ENCODE data around the gene ADCY7. TPM values are rescaled to one million over a fixed set of nuclear protein-coding genes. Genes with fewer than 3 reads are reported as not detected.

ADCY7 gene
- total RNA-seq, 1 experiment from 2014 or later, result 4.0 TPM

DNA sequence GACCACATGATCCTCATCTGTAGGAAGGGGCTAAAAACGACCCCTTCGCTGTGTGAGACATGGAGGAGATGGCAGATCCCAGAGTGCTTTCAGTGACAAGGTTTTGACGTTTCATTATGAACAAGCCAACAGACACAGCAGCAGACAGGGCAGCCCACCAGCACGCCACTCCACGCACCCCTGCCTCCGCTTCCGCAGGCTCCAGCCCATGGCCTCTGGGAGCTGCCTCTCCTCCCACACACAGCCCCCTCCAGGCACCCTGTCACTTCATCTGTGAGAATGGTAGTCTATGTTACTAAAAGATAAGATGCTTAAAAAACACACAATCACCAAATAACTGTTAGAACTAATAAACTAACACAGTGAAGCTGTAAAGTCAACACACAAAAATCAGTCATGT lies 12.3 kb upstream of the ADCY7 start:
- WGBS (ENCODE audit: extremely low coverage, insufficient read length, low lambda C conversion rate), result no CpG with 5 or more reads among the region's 7 CpGs
- Histone ChIP-seq H2AFZ (ENCODE audit: low read length) (no peak overlapping the region), H3K23ac (ENCODE audit: insufficient read length, low read depth, low read length) (no peak overlapping the region), H3K79me1 (ENCODE audit: insufficient read depth, low read depth, low read length, poor library complexity, severe bottlenecking) (no peaks in the 10 kb centered on the region), H4K91ac (ENCODE audit: insufficient read length, low read depth, low read length) (no peak overlapping the region), H2BK120ac (ENCODE audit: low read depth, low read length, poor library complexity, severe bottlenecking) (no peak overlapping the region), H2BK20ac (ENCODE audit: low read depth, low read length, poor library complexity, severe bottlenecking) (no peak overlapping the region), H3K23me2 (ENCODE audit: insufficient read length, low read depth, low read length, poor library complexity, severe bottlenecking) (no peaks in the 10 kb centered on the region), H3K18ac (ENCODE audit: insufficient read length, low read depth, low read length) (no peak overlapping the region), H3K79me2 (ENCODE audit: insufficient read depth, low read length) (no peaks in the 10 kb centered on the region), H2BK5ac (ENCODE audit: insufficient read length, low read length) (no peak overlapping the region), H4K5ac (ENCODE audit: insufficient read length, low read depth, low read length) (no peak overlapping the region), H3K4me2 (ENCODE audit: insufficient read depth, insufficient read length, low read length) (no peak overlapping the region), H2BK15ac (ENCODE audit: low read depth, low read length) (no peak overlapping the region), H3K27me3 (ENCODE audit: insufficient read depth, low read length) (no peaks in the 10 kb centered on the region), H3T11ph (ENCODE audit: low read length) (no peak overlapping the region), H2AK5ac (ENCODE audit: insufficient read length, low read length) (no peak overlapping the region), H3K56ac (ENCODE audit: insufficient read length, low read depth, low read length) (no peak overlapping the region), H3K9ac (ENCODE audit: extremely low read depth, insufficient read length, low read length) (no peak overlapping the region), H3K4me1 (ENCODE audit: insufficient read depth, low read length) (no peaks in the 10 kb centered on the region; the same call in 1 of the 2 replicates), H3K14ac (ENCODE audit: insufficient read depth, low read length) (no peak overlapping the region), H2BK12ac (ENCODE audit: insufficient read length, low read depth, low read length) (no peak overlapping the region), H4K20me1 (ENCODE audit: control insufficient read depth, insufficient read depth, insufficient read length) (no peaks in the 10 kb centered on the region), H3K9me3 (ENCODE audit: control insufficient read depth, low read depth, low read length) (no peaks in the 10 kb centered on the region), H4K8ac (replicated peaks; ENCODE audit: insufficient read length, low read depth, low read length) (no peak overlapping the region), H3K27ac (ENCODE audit: insufficient read length, low read depth, low read length) (no peak overlapping the region), H3K4ac (ENCODE audit: low read depth, low read length) (no peak overlapping the region)
- H3K4me3 Mint-ChIP-seq, result no peak overlapping the region
- peaks cover 12 to 20% of the 10 kb centered on the region in 2 experiments for H3K4me1 Mint-ChIP-seq
- no peak for DNase-seq
- H3K9me3 Mint-ChIP-seq, result no peaks in the 10 kb centered on the region
- 0 out of 7 replicates have a peak overlapping the region, but pooled peaks of 1 of the 3 experiments have one; percentile 43 for H3K27ac Mint-ChIP-seq
- H3K36me3 Mint-ChIP-seq (ENCODE audit: insufficient read depth in 1 of 3, low read depth in 3 of 3), result no peaks in the 10 kb centered on the region
- TF ChIP-seq, protein P1, sequence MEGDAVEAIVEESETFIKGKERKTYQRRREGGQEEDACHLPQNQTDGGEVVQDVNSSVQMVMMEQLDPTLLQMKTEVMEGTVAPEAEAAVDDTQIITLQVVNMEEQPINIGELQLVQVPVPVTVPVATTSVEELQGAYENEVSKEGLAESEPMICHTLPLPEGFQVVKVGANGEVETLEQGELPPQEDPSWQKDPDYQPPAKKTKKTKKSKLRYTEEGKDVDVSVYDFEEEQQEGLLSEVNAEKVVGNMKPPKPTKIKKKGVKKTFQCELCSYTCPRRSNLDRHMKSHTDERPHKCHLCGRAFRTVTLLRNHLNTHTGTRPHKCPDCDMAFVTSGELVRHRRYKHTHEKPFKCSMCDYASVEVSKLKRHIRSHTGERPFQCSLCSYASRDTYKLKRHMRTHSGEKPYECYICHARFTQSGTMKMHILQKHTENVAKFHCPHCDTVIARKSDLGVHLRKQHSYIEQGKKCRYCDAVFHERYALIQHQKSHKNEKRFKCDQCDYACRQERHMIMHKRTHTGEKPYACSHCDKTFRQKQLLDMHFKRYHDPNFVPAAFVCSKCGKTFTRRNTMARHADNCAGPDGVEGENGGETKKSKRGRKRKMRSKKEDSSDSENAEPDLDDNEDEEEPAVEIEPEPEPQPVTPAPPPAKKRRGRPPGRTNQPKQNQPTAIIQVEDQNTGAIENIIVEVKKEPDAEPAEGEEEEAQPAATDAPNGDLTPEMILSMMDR (conservative IDR thresholded peaks at IDR 0.05), result no peak
- no peaks in the 10 kb centered on the region; the same call in 1 of the 2 replicates for H3K27me3 Mint-ChIP-seq (ENCODE audit: low read depth)

Data from H9 (cell line).